Pulmonary artery endothelial cell (primary cell): ENCODE data around the gene LETM1. TPM values are rescaled to one million over a fixed set of nuclear protein-coding genes. Genes with fewer than 3 reads are reported as not detected.
"Not testable (repeated sequence)": the region's sequence is repeated elsewhere in the genome, so short reads cannot be mapped to it uniquely, and the experiment has no call there.

Experiments
- DNase-seq: peaks from one replicate; pipeline ENCODE4 v3.0.0-alpha.2; 2011; ENCODE audit warnings: low read depth, low spot score
- total RNA-seq: library from RNA; depleted of rRNA; stranded (reverse); fragments of >200 nt; gene quantifications from 2 replicates; pipeline ENCODE4 v1.2.3, GENCODE V29; 2014

The LETM1 gene
- total RNA-seq, 1 donor from 2014 or later, result 117 TPM

- no peak for DNase-seq
These were observed 2.9 kb downstream of the LETM1 start for GRCh38 chr4:1852904-1853623.

GRCh38 chr4:1851575-1852410 lies 4.2 kb downstream of the LETM1 start:
- no peak for DNase-seq

DNA sequence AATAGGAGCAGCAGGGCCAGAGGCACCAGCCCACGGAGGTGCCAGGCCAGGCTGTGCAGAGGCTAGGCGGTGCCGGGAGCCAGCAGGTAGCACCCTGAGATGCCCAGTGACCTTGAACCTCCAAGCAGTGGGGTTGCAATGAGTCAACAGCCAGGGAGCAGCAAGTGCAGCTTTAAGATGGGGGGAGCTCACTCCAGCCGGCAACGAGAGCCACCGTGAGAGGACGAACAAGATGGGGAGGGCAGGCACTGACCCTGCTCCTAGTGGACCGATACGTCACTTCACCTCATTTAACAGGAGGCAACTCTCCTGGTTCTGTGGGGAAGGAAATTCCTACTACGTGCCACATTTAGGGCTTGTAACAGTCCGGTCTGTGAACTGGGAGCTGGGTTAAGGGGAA lies 4.8 kb downstream of the LETM1 start:
- DNase-seq, result no peak

DNA sequence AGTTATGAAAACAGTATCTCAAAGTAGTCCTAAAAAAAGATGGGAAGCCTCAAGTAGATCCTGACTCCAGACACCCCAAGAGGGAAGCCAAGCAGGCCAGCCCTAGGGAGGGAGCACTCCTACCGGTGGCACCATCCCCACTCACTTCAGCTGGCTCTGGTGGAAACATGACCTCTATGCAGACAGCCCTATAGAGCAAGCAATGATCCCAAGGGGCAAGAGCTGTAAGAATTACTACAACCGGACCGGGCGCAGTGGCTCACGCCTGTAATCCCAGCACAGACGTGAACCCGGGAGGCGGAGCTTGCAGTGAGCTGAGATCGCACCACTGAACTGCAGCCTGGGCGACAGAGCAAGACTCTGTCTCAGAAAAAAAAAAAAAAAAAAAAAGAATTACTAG lies 5.7 kb downstream of the LETM1 start:
- no peak for DNase-seq

- DNase-seq, result no peak
These were observed 9.4 kb downstream of the LETM1 start for GRCh38 chr4:1846580-1846979.

GRCh38 chr4:1844618-1845017 lies 11.3 kb downstream of the LETM1 start:
- not testable (repeated sequence) for DNase-seq

DNA sequence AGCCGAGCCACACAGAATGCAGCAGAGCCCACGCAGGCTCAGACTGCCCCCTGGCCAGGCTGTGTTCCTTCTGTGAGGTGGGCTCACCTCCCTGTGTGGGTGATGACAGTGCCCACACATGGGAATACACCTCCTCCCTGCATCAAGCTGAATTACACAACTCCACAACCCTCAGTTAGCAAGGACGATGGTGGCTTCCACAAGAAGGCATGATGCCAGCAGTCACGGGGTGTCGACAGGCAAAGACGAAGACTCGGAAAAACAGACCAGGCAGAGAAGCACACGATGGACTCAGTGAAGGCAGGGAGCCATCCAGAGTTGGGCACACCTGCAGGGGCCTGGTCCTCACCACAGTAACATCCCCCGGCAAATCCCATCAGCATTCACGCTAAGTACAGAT lies 12.1 kb downstream of the LETM1 start:
- no peak for DNase-seq

DNA sequence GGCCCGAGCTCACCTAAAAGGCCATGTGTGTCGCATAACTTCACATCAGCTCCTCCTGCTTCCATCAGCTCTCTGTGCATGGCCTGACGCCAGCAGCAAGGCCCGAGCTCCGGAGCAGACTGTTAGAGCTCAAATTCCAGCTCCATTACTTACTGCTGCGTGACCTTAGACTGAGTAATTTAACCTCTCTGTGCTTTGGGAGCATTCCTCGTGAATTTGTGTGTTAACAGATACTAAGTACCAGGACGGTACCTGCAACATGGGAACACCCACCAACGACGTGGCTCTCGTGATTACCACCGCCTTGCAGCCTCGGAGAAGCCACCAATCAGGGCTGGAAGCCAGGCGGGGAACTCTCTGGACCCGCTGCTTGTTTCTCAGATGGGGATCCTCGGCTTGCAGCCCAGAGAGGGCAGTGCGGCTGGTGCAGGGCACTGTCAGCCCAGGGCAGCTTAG lies 12.9 kb downstream of the LETM1 start:
- DNase-seq, result no peak

DNA sequence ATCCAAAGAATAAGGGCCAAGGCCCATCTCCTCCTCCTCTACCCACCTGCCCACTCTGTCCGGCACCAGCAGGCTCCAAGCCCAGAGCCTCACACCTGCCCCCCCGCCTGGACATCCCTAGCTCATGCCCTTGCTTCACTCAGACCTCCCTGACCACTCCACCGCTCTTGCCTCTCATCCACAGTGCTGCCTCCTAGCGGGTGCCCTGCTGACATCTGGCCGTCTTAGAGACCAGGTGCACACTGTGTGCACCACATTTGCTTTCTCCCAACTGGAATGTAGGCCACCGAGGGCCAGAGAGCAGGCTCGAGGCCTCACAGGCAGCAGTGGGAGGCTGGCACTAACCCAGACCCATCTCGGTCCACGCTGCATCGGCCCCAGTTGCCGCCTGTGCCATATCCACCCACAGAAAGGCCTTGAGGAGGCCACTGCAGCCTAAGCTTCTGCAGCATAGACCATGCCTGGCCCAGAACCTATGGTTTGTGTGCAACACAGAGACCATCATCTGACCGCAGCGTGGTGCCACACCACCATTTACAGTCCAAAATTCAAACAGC lies 13.5 kb downstream of the LETM1 start:
- no peak for DNase-seq

DNA sequence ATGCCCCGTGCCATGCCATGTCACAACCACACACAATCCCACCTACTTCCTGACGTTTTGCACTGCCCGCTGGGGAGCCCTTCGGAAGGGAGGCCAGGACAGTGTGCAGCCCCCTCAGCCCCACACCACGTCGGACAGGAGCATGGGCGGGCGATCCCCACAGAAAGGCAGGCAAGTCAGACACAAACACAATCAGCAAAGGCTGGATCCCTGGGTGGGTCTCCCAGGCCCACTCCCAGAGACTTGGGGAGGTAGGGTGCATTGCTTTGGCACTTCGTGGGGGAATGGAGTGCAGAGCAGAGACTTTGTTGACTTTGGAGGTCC lies 14.1 kb downstream of the LETM1 start:
- no peak for DNase-seq

GRCh38 chr4:1841201-1841886 lies 14.6 kb downstream of the LETM1 start:
- DNase-seq, result no peak

DNA sequence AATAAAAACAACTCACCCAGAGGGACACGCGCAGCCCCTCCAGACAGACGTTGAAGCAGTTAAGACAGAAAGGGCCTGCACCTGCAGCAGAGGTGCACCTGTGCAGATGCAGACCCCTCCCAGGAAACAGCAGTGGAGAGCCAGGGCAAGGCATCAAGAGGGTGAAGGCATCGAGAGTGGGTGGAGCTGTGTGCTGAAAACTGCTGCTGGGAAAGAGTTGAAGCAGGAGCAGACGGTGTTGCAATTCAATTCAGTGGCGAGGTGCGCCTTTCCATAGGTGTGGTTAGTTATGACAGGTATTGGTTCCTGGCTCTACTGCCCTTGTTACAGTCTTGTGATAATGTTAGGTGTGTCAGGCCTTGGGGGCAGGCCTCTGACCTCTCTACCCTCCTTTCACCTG lies 16.7 kb downstream of the LETM1 start:
- DNase-seq, result no peak

DNA sequence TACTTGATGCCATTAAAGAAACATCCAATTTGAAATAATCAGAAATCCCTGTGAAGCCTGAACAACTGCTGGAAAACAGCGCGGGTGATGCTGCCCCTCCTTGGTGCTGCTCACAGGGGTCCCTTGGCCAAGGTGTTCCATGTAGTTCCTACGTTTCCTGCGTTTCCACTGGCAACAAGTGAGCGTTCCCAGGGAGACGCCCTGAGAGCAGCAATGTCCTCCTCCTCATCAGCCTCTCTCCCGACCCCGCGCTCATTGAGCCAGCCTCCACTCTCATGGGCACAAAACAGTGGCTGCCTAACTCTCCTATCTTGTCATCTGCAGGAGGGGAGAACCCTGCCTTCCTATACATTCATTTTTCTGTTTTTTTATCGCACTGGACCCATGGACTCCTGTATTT lies 18.9 kb downstream of the LETM1 start:
- DNase-seq, result no peak

- DNase-seq, result no peak
These were observed 19.3 kb downstream of the LETM1 start for GRCh38 chr4:1836650-1837049.

DNA sequence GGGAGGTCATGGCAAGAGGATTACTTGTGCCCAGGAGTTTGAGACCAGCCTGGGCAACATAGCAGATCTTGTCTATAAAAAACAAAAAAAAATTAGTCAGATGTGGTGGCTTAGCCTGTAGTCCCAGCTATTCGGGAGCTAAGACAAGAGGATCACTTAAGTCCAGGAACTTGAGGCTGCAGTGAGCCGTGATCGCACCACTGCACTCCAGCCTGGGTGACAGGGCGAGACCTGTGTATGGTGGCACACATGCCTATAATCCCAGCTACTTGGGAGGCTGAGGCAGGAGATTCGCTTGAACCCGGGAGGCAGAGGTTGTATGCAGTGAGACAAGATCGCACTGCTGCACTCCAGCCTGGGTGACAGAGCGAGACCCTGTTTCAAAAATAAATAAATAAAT lies 20.1 kb downstream of the LETM1 start:
- not testable (repeated sequence) for DNase-seq

- no peak for DNase-seq
These were observed 21.7 kb downstream of the LETM1 start for GRCh38 chr4:1834047-1834775.

DNA sequence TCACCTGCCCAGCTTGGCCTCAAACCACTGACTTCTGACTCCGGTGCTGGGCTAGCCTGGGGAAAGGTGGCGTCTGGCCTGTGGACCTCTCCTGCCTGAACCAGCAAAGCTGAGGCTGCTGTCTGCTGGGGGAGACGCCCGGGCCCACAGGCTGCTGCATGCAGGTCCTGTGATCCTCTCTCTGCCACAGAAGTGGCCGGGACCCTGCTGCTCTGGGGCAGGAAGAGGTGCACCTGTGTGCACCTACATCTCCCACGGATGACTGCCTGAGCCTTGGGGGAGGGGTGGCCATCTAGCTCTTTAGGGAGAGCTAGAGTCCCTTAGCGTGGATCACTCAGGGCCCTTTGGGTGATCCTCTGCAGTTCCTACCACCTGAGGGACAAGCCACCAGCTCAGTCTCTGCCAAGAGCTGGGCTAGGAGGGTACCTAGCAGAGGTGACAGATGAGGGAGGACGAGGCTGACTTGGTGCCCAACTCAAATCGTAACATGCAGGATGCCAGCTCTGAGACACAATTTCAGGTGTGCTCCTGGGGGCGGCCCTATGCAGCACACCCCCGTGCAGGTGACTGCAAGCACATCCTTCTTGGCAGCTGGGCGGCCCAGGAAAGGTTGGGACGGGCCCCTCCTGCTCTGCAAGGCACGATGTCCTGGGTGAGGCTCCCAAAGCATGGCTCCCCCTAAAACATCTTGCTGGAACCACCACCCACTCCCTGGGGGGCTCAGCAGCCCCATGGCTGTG lies 22.5 kb downstream of the LETM1 start:
- no peak for DNase-seq

GRCh38 chr4:1832690-1833089 lies 23.3 kb downstream of the LETM1 start:
- no peak for DNase-seq

DNA sequence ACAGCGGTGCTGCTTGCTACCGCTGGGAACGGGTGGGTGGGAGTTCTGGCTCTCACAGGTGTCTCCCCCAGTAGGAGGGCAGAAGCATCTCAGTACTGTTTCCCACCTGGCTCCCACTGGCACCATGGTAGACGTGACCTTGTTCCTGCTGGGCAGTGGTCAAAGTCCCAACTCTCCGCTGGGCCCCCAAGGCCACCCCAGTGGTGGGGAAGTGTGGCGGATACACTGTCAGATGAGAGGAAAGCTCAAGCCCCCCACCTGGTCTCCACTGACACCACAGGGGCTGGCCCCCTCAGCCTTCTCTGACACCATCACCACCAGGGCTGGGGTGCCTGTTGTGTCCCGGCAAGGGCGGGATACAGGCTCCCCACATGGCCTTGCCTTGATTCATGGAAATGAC lies 24.6 kb downstream of the LETM1 start:
- DNase-seq, result no peak

DNA sequence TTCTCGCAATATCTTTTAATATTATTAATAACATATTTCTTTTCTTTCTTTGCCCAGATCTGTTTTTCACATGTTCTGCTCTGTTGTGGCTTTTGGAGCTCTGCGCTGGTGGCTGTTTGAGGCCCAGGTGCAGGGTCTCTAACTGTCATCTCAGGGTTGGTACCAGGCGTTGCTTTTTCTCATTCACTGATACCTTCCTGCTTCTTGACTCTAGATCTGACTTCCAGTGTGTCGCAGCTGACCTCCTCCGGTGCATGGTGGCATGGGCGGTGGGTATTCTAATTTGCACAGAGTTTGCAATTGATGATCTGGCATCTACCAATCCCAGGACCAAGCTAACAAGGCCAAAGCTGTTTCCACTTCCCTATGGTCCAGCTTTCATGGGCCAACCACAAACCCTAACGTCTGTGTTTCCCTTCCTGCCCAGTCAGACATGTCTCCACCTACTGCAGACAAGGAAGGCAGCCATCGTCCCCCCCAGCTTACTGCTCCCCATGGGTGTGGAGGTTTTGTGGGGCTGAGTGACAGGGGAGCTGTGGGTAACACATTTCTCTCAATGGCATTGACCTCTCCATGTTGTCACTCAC lies 25.2 kb downstream of the LETM1 start:
- DNase-seq, result no peak
